ENCODE data around the gene DPH7. TPM values are rescaled to one million over a fixed set of nuclear protein-coding genes. Genes with fewer than 3 reads are reported as not detected.

DPH7 gene
- total RNA-seq, 1 experiment from 2014 or later: 54.4 TPM

DNA sequence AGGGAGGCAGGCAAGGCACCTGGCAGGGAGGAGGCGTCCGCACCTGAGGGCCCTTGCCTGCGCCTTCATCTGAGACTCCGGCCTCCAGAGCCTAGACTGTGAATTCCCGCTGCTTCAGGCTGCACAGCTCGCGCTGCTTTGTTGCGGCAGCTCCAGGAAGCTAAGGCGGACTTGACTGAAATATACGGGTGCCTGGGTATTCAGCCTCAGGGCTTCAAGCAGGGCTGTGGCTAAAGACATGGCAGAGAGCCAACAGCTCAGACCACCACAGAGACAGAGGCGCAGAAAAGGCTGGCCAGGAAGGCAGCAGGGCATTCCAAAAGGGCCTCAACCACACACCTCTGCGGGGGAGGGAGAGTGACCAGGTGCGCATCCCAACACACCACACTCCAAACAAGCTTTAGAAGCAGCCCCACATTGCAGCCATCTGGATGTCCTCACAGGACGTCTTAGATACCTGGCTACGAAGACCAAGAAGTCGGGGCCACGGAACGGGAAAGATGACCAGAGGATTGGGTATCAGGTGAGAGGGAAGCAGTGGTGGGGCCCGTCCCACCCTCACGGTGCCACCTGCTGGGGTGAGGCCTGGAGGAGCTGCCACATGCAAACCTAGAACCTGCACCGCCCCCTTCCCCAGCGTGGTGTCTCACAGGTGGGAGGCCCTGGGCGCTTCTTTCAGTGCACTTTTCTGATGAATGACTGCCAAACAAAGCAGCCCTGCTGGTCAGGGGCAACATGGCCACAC lies 1.7 kb upstream of the DPH7 start:
- intact Hi-C loops (cut with micrococcal nuclease): no loop called here
- Histone ChIP-seq H3K27ac (ENCODE audit: low read depth, low read length) (no peak overlapping the region), H3K9me2 (ENCODE audit: insufficient read depth) (no peaks in the 10 kb centered on the region), H4K20me1 (ENCODE audit: insufficient read depth) (no peaks in the 10 kb centered on the region), H3K4me3 (replicated peaks in 1 of 2; ENCODE audit: low read depth in 1 of 2, low read length in 2 of 2) (no peak overlapping the region), H3K27me3 (ENCODE audit: insufficient read depth, low read length) (no peaks in the 10 kb centered on the region), H3K79me2 (ENCODE audit: insufficient read depth, low read length) (peaks cover 67% of the 10 kb centered on the region), H3K9ac (ENCODE audit: low read length) (no peak overlapping the region), H2AFZ (ENCODE audit: low read depth, low read length, poor library complexity, severe bottlenecking) (no peak overlapping the region), H3K36me3 (ENCODE audit: control insufficient read depth in 1 of 2, insufficient read depth in 2 of 2, low read length in 2 of 2) (peaks cover 7 to 45% of the 10 kb centered on the region in 2 experiments), H3K4me2 (ENCODE audit: low read length) (no peak overlapping the region), H3K9me3 (ENCODE audit: control insufficient read depth in 1 of 2, insufficient read depth in 1 of 2, low read depth in 1 of 2, low read length in 2 of 2) (no peaks in the 10 kb centered on the region), H3K4me1 (ENCODE audit: control insufficient read depth in 1 of 2, insufficient read depth in 2 of 2, low read length in 2 of 2) (peaks cover 6 to 15% of the 10 kb centered on the region in 2 experiments; a peak in 3 of 4 replicates)
- TF ChIP-seq REST (IDR thresholded peaks at IDR 0.05; ENCODE audit: low read depth): no peak
- TF ChIP-seq EGR1 (IDR thresholded peaks at IDR 0.05; ENCODE audit: low read depth): no peak
- TF ChIP-seq EZH2phosphoT487 (IDR thresholded peaks at IDR 0.05; ENCODE audit: borderline replicate concordance): no peak
- no peak for TF ChIP-seq CEBPB (IDR thresholded peaks at IDR 0.05; ENCODE audit: low read depth)
- TF ChIP-seq FOSL1 (IDR thresholded peaks at IDR 0.05; ENCODE audit: low read depth): no peak
- TF ChIP-seq, protein P1, sequence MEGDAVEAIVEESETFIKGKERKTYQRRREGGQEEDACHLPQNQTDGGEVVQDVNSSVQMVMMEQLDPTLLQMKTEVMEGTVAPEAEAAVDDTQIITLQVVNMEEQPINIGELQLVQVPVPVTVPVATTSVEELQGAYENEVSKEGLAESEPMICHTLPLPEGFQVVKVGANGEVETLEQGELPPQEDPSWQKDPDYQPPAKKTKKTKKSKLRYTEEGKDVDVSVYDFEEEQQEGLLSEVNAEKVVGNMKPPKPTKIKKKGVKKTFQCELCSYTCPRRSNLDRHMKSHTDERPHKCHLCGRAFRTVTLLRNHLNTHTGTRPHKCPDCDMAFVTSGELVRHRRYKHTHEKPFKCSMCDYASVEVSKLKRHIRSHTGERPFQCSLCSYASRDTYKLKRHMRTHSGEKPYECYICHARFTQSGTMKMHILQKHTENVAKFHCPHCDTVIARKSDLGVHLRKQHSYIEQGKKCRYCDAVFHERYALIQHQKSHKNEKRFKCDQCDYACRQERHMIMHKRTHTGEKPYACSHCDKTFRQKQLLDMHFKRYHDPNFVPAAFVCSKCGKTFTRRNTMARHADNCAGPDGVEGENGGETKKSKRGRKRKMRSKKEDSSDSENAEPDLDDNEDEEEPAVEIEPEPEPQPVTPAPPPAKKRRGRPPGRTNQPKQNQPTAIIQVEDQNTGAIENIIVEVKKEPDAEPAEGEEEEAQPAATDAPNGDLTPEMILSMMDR (IDR thresholded peaks at IDR 0.05 in 2 of 3, conservative IDR thresholded peaks at IDR 0.05 in 1 of 3; ENCODE audit: borderline replicate concordance in 1 of 3, insufficient read depth in 1 of 3, low read depth in 2 of 3, low read length in 2 of 3): no peak
- no peak for TF ChIP-seq POLR2AphosphoS5 (IDR thresholded peaks at IDR 0.05; ENCODE audit: low read depth, low read length)
- no peak for TF ChIP-seq CBX3 (IDR thresholded peaks at IDR 0.05; ENCODE audit: low read depth)
- no TSS peak for BruUV-seq (replicated peaks)
- no peak for DNase-seq (ENCODE audit: low read depth, low spot score)
- ChIA-PET POLR2A (no interaction called here), RAD21 (ENCODE audit: low non-redundant PET in 1 of 2, low total read pairs in 2 of 2, uncharacterized antibody in 2 of 2, unreplicated experiment in 2 of 2) (no interaction called here), CTCF (interaction anchor here (2.7 kb wide), 1 partner anchor 10 kb away, joined by 11 read pairs; the partner anchor contains the start of gene ZMYND19)
- no peak for ATAC-seq

Measured in HCT116 (cell line).